HUDEP-2 (cell line): ENCODE data around the gene SLC44A5.
A peak's percentile ranks its signal among the peaks of the same experiment; 100 is the strongest.
"Not testable (repeated sequence)": the region's sequence is repeated elsewhere in the genome, so short reads cannot be mapped to it uniquely, and the experiment has no call there.

Source experiments
- DNase-seq, 76 experiments: peaks; one replicate each; lab custom pipeline; 2025; ENCODE audit not compliant: unreplicated experiment in 76 of 76; lab: John Stamatoyannopoulos, UW

SLC44A5 gene

DNA sequence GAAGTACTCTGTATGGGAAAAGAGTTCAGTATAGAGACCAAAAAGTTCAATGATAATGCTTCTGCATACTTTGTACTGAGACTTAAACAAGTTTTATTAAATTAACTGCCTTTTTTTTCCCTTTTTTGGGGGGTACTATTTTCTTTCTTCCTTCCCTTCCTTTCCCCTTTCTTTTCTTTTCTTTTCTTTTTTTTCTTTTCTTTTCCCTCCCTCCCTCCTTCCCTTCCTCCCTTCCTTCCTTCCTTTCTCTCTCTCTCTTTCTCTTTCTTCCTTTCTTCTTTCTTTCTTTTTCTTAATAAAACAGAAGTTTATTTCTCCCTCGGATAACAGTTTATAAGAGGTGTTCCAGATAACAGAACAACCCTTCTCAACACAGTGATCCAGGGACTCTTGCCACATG is 399.3 kb downstream of the SLC44A5 start:
- DNase-seq, result no peak

DNA sequence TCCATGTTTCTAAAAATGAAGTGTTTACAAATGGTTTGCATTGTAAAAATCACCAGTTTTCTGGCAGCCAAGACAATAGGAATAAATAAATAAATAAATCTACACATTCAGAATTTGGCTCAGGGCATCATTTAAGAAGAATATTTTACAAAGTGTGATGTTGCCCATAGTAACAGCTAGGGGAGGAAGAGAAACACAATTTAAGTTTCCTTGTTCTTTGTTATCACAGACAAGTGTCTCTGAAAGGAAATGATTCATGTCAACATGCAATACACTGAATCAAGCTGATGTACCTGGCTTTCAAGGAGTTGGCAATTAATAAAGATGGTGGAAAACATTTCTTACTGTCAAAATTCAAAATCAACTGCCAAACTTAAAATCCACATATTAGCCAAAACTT is 402.1 kb downstream of the SLC44A5 start:
- no peak for DNase-seq

DNA sequence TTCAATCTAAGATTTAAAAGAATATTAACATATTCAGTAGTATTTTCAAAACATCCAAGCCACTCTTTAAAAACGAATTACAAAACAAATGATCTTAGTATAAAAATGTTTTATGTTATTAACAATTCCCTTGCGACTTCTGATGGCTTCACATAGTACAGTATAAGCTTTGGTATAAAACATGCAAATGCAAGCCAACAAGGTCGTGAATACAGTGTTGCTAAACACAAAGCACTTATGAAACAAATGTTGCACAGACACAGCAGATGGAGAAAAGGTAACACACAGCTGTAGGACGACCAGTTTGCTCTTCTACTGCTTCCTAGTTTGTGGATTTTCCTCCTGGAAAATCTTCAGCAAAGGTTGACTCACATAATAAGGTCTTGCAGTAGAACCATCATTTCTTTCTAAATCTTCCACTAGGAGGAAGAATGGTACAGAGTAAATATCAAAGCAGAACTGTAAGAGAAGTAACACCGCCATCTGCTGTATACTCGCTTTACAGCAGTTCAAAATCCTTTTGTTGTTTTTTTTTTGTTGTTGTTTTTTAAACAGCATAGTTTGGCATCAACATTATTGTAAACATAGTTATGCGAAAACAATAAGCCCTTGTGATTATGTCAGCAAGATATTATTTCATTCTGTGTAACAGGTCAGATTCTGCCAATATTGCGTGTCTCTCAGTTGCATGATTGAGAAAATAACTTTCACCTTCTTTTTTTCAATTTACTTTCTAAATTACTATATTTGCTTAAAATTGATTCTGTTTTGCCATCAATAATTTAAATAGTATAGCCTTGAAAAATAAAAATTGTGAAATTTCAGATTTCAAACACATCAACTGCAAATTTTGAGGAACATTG is 407.3 kb downstream of the SLC44A5 start:
- peak in 18 of 76 experiments; percentile 0 to 27 (median 4) for DNase-seq

DNA sequence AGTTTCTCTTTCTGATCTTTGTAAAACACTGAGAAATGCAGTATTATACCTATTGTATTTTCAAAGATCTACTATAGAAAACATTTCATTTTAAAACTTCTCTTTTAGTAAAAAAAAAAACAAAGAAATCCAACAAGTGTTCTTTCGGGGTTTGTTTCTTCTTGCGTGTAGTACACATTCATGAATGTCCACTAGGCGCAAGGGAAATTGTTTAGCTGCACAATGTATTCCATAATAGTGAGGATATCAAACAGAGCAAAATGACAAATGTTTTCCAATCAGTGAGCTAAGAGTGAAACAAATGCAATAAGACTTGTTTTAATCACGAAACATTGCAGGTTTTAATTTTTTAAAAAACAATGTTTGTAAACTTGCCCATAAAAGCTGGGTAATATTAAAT is 408.2 kb downstream of the SLC44A5 start:
- no peak for DNase-seq

DNA sequence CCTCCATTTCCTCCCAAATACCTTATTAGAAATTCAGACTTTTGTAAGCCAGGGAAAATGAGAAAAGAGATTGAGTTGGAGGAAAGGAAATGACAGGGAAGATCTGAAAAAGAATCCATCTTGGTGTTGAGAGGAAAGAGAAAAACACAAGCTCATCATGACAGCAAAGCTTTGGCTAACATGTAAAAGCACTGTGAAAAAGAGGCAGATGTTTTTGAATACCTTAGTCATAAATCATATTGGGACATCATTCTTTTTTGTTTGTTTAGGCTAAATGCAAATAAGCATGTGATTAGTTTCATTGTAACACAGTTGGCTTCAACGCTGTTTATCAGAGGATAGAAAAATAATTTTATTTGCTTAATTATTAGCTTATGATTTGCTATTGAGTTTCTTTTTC is 412.2 kb downstream of the SLC44A5 start:
- no peak for DNase-seq

DNA sequence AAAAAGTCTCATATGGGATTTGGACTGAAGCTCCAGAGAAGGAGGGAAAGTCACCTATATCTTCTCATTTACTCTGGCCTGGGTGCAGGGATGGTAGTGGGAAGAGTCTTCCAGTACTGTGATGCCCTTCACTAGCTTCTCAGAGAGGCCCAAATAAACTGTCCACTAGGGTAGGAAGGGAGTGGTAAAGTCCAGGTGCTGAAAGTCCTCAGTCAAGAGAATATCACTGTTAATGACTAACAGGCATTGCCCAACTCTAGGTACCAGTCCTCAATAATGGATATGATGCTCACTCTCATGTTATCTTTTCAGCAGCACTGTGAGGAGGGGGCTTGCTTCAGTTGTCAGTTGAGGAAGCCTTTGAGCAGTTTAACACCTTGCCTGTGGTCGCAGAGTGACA is 412.8 kb downstream of the SLC44A5 start:
- DNase-seq, result no peak

DNA sequence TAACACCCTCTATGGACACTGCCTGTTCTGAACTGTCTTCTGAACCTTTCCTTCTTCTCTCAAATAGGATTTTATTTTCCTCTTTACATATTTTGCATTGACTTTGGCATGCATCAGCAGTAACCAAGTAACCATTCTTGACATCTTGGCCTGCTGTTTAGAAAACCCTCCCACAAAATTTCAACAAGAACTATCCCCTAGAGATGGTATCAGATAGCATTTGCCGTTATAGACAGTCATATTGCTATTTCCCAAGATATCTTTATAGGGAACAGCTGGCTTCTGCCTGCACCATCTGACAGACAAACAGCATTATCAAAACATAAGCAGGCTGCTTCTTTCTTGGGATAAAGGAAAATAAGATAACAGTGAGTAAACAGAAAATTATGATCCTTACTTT is 422.0 kb downstream of the SLC44A5 start:
- DNase-seq, result no peak

DNA sequence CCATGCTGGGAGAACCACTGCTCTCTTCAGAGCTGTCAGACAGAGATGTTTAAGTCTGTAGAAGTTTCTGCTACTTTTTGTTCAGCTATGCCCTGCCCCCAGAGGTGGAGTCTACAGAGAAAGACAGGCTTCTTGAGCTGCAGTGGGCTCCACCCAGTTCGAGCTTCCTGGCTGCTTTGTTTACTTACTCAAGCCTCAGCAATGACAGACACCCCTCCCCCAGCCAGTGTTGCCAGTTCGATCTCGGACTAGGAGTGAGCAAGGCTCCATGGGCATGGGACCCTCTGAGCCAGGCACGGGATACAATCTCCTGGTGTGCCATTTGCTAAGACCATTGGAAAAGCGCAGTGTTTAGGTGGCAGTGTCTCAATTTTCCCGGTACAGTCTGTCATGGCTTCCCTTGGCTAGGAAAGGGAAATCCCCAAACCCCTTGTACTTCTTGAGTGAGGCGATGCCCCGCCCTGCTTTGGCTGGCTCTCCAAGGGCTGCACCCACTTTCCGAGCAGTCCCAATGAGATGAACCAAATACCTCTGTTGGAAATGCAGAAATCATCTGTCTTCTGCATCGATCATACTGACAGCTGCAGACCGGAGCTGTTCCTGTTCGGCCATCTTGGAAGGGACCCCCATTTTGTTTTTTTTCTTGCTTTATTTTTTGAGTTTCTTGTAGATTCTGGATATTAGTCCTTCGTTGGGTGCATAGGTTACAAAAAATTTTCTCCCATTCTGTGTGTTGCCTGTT is 429.5 kb downstream of the SLC44A5 start:
- DNase-seq, result not testable (repeated sequence)

DNA sequence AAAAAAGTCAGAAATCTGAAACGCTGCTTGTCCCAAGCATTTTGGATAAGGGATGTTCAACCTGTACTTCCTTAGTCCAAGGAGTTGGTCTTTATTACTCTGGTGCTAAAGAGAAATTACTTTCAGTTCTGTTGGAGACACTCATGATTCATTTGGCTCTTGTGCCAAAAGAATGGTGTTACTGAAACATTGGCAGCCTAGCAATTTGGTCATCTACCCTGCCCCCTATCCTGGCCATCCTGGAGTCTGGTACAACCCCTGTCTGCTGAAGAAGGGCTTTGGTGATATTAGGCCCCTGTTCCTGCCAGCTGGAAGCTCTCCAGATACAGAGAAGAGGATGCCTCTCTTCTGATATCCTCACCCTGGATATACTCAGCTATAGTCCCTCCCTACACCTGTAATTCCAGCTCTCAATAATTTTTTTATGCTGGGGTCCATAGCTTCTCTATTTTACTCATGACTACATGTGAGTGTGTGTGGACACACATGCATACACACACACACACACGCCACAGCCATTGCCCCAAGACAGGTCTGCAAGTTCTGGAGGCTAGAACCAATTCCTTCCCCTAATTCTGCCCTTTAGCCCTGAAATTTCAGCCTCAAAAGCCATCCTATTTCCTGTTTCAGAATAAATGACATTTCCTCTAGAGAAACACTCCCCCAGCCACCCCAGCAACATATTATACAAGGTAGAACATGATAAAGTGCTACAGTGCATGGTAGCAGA is 436.7 kb downstream of the SLC44A5 start:
- DNase-seq, result no peak

DNA sequence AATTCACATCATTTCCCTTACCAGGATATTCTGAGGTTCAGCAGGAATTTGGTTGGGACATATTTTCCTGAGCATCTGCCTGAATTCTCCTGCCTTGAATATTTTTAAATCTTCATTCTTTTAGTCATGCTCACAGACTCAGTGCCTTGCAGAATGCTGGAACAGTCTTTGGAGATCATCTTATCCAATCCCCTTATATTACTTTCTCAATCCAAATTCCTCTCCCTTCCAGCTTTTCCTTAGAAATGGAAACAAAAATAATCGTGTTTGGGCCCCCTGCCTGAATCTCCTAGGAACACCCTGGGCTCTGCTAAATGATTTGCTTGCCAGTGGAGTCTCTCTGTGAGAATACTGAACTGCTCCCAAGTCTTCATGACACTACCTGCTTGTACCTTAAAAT is 438.4 kb downstream of the SLC44A5 start:
- no peak for DNase-seq

DNA sequence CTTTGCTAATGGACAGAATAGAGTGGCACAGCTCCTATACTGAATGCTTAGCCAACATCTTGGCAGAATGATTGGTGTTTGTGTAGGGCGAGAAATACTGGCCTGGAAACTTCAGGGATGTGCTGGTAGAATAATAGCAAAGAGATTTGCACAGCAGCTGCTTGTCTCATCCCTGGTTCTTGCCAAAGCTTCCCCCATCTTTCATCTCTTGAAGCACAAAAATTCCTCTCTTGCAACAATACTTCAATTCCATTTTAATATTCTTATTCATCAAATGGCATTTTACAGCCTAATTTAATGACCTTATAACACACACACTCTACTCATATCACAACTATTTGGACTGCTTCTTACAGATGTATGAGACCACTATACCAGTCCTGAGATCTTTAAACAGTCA is 439.0 kb downstream of the SLC44A5 start:
- DNase-seq, result no peak

DNA sequence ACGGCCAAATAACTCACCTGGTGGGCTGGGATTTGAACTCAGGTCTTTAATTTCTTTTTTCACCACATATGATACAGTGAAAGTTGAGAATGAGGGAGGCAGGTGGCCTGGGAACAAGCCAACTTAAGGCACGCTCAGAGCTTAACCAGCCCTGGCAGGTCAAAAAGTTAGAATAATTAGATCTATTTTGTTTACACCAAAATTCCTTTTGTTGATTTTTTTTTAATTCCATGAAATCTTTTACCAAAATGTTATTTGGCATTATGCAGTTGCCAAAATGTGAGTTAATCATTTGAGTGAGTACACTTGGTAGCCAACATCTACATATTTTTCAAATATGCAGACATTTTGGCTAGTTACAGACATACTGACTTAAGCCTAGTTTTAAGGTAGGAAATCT is 439.9 kb downstream of the SLC44A5 start:
- DNase-seq, result no peak

DNA sequence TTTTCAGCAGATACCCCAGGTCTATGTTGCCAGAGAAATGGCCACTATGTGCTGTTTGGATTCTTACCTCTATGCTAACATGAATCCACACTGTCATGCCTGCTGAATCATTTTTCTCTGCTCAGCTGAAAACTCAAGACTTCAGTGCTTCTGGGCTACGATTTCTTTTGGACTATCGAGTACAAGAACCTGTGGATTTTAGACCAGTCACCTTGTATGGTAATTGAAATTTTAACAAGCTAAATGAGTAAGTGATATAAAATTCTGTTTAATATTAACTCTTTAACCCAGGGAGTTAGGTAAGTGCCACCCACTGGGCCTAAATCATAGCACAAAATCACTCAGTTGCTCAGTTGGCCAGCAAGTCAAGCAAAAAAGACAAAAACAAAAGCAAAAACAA is 440.9 kb downstream of the SLC44A5 start:
- DNase-seq, result no peak

DNA sequence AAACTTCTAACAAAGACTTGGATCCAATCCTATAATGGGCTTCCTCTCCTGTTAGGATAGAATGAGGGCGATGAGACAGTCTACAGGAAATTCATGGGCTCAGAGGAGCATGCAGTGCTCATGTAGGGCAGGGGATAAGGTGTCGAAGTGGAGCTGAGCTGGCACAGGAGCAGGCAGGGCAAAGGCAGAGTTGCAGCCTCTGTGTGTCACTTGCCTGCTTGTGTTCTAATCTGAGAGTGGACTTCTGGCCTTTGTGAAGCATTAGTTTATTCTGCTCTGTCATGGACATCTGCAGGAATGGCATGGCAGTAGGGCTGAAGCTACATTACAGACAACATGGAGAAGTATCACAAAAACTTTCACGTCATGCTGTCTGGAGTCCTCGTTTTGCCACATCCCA is 444.1 kb downstream of the SLC44A5 start:
- DNase-seq, result no peak

DNA sequence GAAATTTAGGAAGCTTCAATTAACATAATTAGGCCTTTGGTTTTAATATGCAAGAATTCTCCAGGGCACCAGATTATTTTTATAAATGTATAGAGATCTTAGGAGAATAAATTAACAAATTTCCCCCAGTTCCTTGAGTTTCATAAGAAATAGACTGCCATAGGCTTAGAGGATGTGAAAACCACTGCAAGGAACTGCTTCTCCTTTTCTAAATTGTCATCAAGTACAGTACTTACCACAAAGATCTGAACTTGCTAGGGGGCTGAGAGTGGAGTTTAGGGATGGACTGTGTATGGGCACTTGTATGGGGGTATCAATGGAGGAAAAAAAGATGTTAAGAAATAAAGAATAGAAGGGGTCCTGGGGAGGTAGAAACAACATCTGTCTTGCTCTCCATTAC is 445.6 kb downstream of the SLC44A5 start:
- DNase-seq, result no peak

DNA sequence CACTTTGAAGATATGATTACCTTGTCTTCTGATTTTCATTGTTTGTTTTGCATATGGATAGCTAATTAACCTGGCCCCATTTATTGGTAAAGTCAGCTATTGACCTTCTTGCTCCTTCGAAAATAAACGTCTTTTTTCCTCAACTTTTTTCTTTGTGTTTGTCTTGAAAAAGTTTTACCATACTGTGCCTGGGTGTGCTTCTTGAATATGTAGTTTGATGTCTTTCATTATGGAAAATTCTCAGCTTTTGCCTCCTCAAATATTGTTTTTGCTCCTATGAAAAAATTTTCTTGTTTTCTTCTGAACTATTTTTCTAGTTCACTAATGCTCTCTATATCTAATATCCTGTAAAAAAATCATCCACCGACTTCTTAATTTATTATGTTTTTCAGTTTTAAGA is 451.8 kb downstream of the SLC44A5 start:
- no peak for DNase-seq
